GM12872 (cell line): ENCODE measurements around the gene DAB2IP.

Experiments used
- TF ChIP-seq, protein P1 (sequence below): IDR thresholded peaks from 3 replicates; pipeline ENCODE4 v1.5.1; 2011; ENCODE audit warnings: low read depth, mild to moderate bottlenecking, low read length, moderate library complexity; ENCODE audit not compliant: insufficient read depth

DAB2IP gene

DNA sequence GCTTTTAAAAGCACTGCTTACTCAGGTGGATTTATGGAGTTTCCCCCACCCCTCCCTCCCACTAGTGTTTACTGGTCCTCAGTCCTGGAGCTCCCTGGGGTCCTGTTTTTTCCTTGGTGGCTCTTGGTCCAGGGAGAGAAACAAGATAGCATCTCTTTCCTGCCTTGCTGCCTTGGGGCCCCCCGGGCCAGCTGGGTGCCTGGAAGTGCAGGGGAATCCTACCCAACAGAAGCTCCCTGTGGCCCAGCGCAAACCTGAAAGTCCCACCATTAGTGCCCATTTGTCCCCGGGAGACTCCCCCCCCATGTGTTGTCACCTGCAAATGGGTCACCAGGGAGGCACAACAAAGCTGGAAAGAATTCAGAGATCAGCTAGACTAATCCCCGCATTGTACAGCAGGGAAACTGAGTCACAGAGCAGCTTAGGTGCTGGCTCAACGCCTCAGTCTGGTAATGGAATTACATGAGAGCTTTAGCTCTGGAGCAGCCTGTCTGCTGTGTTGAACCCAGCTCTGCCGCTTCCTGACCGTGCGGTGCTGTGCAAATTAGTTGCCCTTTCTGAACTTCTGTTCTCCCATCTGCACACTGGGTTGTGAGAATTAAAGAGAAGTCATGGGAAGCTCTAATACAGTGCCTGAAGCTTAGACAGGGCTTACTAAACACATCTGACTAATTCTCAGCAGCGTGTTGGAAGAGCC lies 38.2 kb downstream of the DAB2IP start:
- TF ChIP-seq, protein P1, sequence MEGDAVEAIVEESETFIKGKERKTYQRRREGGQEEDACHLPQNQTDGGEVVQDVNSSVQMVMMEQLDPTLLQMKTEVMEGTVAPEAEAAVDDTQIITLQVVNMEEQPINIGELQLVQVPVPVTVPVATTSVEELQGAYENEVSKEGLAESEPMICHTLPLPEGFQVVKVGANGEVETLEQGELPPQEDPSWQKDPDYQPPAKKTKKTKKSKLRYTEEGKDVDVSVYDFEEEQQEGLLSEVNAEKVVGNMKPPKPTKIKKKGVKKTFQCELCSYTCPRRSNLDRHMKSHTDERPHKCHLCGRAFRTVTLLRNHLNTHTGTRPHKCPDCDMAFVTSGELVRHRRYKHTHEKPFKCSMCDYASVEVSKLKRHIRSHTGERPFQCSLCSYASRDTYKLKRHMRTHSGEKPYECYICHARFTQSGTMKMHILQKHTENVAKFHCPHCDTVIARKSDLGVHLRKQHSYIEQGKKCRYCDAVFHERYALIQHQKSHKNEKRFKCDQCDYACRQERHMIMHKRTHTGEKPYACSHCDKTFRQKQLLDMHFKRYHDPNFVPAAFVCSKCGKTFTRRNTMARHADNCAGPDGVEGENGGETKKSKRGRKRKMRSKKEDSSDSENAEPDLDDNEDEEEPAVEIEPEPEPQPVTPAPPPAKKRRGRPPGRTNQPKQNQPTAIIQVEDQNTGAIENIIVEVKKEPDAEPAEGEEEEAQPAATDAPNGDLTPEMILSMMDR, result no peak

DNA sequence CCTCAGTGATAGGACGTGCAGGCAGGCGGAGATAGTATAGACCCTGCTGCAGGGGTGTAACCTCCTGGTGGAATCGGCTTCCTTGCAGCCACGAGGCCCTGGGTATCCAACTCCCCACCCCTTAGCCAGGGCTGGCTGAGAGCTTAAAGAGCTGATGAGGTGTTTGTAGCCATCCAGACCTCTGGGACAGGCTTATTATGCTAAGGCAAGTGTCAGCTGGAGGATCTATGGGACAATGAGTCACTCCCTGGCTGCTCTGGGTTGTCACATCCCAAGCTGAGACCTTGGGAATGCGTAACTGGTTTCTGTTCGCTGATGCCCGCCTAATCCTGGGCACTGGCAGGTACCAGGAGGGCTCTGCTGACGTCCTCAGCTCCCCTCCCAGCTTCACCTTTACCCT lies 38.9 kb downstream of the DAB2IP start:
- TF ChIP-seq, protein P1, result no peak

DNA sequence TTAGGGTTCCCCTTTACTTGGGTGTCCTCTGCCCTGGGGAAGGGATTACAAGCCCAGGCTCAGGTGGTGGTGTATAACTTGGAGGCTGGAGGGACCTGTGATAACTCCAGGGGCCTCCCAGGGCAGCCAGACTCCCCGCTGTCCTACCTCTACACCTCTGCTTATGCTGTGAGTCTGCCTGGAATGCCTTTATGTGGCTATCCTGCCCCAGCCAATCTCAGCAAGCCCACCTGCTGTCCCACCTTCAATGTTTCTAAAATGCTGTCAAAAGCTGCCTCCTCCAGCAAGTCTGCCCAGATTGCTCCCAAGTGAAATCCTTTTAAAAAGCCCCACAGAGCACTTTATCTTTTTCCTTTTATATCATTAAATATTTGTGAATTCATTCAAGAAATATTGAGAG lies 39.3 kb downstream of the DAB2IP start:
- TF ChIP-seq, protein P1, result no peak

DNA sequence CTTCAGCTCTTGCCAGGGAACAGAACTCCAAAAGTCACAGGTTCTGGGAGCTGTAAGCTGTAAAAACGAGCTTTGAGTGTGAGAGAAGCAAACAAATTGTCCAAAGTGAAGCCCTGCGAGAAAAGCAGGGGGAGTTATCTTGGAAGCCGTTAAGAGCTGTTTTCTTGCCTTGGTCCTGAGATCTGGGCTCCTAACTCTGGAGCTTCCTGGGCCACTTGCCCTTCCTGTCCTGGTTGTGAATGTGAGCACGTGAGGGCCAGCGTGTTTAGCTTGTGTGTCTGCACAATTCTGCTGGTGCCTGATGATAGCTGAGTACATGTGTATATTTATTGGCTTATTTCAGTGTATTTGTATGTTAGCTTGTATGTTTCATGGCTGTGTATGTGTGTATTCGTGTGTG lies 40.5 kb downstream of the DAB2IP start:
- TF ChIP-seq, protein P1, result no peak

DNA sequence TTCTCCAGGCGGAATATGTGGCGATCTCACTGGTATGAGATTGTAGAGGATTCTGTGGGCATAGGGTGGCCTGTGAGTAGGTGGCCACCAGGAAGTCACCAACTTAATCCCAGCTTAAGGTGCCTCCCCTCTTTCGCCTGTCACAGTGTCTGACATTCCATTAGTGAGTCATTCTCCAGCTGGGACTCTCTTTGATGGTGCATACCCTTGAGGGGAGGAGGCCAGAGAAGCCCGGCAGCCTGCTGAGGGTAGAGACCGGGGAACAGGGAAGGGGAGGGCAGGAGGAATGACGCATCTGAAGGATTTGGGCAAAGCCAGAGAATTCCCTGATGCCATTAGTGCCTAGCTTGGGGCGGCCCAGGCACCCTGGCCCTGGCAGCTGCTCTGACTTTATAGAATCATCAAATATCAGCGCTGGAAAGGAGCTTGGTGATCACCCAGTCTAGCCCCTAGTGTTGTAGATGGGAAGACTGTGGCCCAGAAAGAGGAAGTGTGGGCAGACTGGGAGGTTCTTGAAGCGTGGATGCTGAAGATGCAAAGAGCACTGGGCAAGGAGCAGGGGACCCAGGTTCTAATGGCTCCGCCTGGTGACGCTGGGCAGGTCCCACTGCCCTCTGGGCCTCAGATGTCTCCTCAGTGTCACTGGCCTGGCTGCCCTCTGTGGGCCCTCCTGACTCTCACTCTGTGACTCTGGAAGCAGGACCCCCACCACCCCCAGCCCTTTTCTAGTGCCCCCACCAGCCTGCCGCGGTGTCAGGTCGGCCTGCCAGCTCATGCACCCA lies 41.4 kb downstream of the DAB2IP start:
- TF ChIP-seq, protein P1, result no peak

DNA sequence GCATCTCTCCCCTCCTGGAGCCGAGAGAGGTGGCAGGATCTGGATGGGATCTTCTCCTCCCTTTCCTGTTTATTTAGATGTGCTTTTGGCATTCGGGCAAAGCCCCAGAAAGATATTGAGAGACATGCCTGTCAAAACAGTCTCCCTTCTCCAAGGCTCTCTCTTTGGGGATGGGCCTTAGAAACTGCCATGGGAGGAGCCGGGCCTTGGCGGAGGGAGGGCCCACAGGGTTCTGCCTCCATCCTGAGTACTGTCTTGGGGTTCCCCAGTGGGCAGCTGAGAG lies 41.9 kb downstream of the DAB2IP start:
- TF ChIP-seq, protein P1, result no peak

DNA sequence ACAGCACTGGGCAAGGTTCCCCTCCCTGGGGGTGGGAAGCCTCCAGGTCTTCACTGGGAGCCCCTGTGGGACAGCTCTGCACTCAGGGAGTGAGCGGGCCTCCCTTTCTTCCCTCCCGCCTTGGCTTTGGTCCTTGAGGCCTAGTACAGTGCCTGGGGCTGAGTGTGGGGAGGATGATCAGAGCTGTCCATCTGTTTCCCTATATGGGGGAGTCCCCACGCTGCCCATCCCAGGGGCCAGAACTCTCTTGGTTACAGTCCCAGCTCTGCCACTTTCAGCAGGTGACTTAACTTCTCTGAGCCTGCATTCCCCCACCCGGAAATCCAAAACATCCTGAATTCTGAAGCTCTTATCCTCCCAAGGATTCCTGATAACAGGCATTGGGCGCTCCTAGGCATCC lies 42.6 kb downstream of the DAB2IP start:
- TF ChIP-seq, protein P1, result no peak
